Measurements from ENCODE around the gene PRR12.

Gene PRR12

GRCh38 chr19:49664171-49665035 is 73.4 kb downstream of the PRR12 start (continued):
- no peak for TF ChIP-seq KLF16 (tag by site-specific recombination; IDR thresholded peaks at IDR 0.05)
- TF ChIP-seq EGR2 (tag by site-specific recombination; IDR thresholded peaks at IDR 0.05; ENCODE audit: low read depth), result peak; percentile 56
- no peak for TF ChIP-seq ZEB2 (tag by site-specific recombination; IDR thresholded peaks at IDR 0.05)
- no peak for TF ChIP-seq ZNF514 (tag by site-specific recombination; IDR thresholded peaks at IDR 0.05)
- no peak for TF ChIP-seq ZNF548 (tag by site-specific recombination; IDR thresholded peaks at IDR 0.05)
- TF ChIP-seq SP3 (tag by site-specific recombination; IDR thresholded peaks at IDR 0.05), result peak; percentile 85
- no peak for TF ChIP-seq ZNF624 (tag by site-specific recombination; IDR thresholded peaks at IDR 0.05)
- peak; percentile 57; the same call in 1 of the 2 replicates for TF ChIP-seq GLIS1 (tag by site-specific recombination; IDR thresholded peaks at IDR 0.05)
- TF ChIP-seq HOXC10 (CRISPR knock-in tag; IDR thresholded peaks at IDR 0.05), result no peak
- no peak for TF ChIP-seq ZNF610 (tag by site-specific recombination; IDR thresholded peaks at IDR 0.05; ENCODE audit: borderline replicate concordance)
- no peak for TF ChIP-seq ZNF768 (tag by site-specific recombination; IDR thresholded peaks at IDR 0.05)
- TF ChIP-seq ZNF843 (tag by site-specific recombination; IDR thresholded peaks at IDR 0.05), result no peak
- peak; percentile 12; the same call in 1 of the 2 replicates for TF ChIP-seq ZBTB8A (tag by site-specific recombination; IDR thresholded peaks at IDR 0.05)
- no peak for TF ChIP-seq ZNF214 (tag by site-specific recombination; IDR thresholded peaks at IDR 0.05; ENCODE audit: borderline replicate concordance)
- TF ChIP-seq ZNF501 (tag by site-specific recombination; IDR thresholded peaks at IDR 0.05), result no peak
- no peak for TF ChIP-seq PRDM1 (tag by site-specific recombination; IDR thresholded peaks at IDR 0.05)
- TF ChIP-seq ZNF791 (tag by site-specific recombination; IDR thresholded peaks at IDR 0.05), result no peak
- peak; percentile 83; the same call in 1 of the 2 replicates for TF ChIP-seq ZNF76 (tag by site-specific recombination; IDR thresholded peaks at IDR 0.05; ENCODE audit: borderline replicate concordance, low read depth)
- no peak for TF ChIP-seq ZNF202 (tag by site-specific recombination; IDR thresholded peaks at IDR 0.05; ENCODE audit: borderline replicate concordance)
- TF ChIP-seq WT1 (tag by site-specific recombination; IDR thresholded peaks at IDR 0.05), result 0 out of 2 replicates have a peak, but pooled peaks have one; percentile 25
- TF ChIP-seq REST (tag by site-specific recombination; IDR thresholded peaks at IDR 0.05), result no peak
- TF ChIP-seq ZNF148 (tag by site-specific recombination; IDR thresholded peaks at IDR 0.05; ENCODE audit: borderline replicate concordance), result no peak
- TF ChIP-seq KLF10 (tag by site-specific recombination; IDR thresholded peaks at IDR 0.05), result no peak
- TF ChIP-seq MEIS1 (CRISPR knock-in tag; IDR thresholded peaks at IDR 0.05; ENCODE audit: borderline replicate concordance), result no peak
- TF ChIP-seq INSM2 (tag by site-specific recombination; IDR thresholded peaks at IDR 0.05), result no peak
- TF ChIP-seq ZNF416 (tag by site-specific recombination; IDR thresholded peaks at IDR 0.05), result no peak
- TF ChIP-seq ZNF692 (tag by site-specific recombination; IDR thresholded peaks at IDR 0.05), result peak; percentile 99
- TF ChIP-seq ZNF19 (tag by site-specific recombination; IDR thresholded peaks at IDR 0.05; ENCODE audit: low read depth), result no peak
- no peak for TF ChIP-seq ZNF391 (tag by site-specific recombination; IDR thresholded peaks at IDR 0.05; ENCODE audit: borderline replicate concordance, low read depth)
- TF ChIP-seq ZFP3 (tag by site-specific recombination; IDR thresholded peaks at IDR 0.05; ENCODE audit: low read depth), result no peak
- TF ChIP-seq ZSCAN16 (tag by site-specific recombination; IDR thresholded peaks at IDR 0.05), result no peak
- no peak for TF ChIP-seq ZNF792 (tag by site-specific recombination; IDR thresholded peaks at IDR 0.05)

Data from HEK293 (cell line).